Hematopoietic multipotent progenitor cell treated with erythropoietin and hydrocortisone succinate and interleukin-3 and kit ligand, for 8 days (in vitro differentiated cells): ENCODE results near the gene DENND1A.
A peak's percentile ranks its signal among the peaks of the same experiment; 100 is the strongest.

ENCODE experiments used
- DNase-seq: peaks from one replicate; pipeline ENCODE4 v3.0.0-alpha.2; 2015

Gene DENND1A

DNA sequence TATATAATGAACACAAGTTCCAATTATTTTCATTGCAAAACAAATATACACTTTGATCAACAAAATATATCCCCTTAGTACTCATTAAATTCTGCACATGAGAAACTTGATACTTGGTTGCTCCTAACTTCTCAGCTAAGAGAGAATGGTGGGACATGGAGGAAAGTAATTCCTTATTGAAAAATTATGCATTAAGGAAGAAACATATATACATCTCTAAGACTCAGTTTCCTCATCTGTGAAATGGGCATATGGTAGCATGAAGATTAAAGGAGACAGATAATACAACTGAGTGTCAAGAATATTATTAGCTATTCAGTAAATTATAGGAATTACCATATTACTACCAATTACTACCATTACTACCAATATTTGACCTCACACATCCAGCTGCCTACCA is 488.2 kb downstream of the DENND1A start:
- DNase-seq = no peak

- DNase-seq = no peak
Measured at GRCh38 chr9:123440256-123440655, 489.7 kb downstream of the DENND1A start.

GRCh38 chr9:123438821-123439220 is 491.1 kb downstream of the DENND1A start:
- no peak for DNase-seq

- no peak for DNase-seq
Measured at GRCh38 chr9:123438321-123438720, 491.6 kb downstream of the DENND1A start.

DNA sequence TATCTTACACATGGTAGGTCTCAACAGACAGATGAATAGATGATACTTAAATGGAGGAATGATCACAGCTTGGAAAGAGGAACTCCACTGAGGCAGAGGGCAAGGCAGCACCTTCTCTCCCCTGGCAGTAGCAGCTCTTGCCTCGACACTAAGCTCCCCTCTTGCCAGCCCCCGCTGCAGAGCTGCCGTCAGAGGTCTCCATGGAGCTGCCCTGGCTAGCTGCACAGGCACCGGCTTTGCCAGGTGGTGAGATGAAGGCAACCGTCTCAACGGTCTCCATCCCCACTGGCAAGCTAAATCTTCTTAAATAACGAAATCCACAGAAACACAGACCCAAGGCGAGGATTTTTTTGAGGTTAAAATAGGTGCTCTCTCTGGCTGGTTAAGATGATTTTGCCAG is 492.7 kb downstream of the DENND1A start:
- DNase-seq = no peak

GRCh38 chr9:123435471-123435870 is 494.5 kb downstream of the DENND1A start:
- DNase-seq = no peak

DNA sequence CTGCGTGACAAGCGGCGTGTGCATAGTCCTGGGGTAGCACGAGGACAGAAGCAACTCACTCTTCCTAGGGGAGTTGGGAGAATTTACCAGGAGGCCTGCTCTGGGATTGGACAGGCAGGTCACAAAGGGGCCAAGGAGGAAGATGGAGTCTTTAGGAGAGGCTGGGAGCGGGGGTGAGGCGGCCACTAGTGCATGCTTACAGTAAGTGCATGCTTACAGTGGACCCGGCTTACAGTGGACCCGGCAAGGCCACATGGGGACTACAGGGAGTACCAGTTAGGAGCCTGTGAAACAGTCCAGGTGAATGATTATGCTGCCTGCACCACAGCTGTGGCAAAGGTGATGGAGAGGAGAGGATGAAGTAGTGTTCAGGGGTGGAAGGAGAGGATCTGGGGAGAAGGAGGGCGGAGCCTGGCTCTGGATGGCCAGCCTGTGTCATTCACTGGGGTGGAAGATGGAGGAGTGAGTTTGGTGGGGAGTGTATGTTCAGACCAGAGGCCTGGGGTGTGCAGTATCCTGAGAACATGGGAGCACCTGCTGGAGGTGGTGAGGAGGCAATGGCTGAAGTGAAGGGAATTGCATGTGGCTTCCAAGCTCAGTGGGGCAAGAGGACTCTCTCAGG is 495.2 kb downstream of the DENND1A start:
- no peak for DNase-seq

DNA sequence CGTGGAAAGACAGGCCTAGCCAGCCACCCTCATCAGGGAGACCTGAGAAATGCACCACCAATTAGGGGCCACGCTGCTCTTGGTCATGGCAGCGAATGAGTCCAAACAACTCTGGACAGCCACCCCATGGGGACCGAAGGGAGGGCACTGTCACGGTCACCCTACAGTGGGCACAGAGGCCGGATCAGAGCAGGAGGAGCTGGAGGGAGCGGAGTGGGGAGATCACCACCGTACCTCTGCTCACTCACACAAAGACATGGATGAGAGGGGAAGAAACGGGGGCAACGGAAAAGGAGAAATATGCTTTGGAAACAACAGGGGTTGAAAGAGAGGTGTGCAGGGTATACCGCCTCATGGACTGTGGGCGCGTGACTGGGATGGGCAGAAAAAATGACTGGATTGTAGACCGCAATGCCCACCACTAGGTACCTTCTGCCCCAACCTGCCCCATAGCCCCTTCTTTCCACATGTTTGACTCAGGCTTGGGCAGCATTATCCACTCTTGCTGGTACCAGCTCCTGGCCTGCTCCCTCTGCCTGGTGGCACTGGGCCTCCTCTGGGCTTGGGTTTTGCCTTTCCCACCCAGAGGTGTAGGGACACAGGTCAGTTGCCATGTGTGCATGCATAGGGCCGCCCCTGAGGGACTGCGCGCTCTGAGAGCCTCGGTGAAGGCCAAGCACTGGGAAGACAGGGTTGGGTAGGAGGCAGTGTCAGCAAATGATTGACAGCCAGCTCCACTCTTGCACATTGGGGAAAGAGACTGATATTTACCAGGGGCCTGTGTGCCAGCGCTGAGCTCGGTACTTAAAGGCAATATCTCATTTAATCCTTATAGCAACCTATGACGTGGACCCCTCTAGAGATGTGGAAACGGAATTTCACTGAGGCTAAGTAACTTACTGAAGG is 497.3 kb downstream of the DENND1A start:
- DNase-seq = no peak

- DNase-seq = no peak
Measured at GRCh38 chr9:123431581-123431980, 498.3 kb downstream of the DENND1A start.

- DNase-seq = peak; percentile 19
Measured at GRCh38 chr9:123428450-123428849, 501.5 kb downstream of the DENND1A start.

DNA sequence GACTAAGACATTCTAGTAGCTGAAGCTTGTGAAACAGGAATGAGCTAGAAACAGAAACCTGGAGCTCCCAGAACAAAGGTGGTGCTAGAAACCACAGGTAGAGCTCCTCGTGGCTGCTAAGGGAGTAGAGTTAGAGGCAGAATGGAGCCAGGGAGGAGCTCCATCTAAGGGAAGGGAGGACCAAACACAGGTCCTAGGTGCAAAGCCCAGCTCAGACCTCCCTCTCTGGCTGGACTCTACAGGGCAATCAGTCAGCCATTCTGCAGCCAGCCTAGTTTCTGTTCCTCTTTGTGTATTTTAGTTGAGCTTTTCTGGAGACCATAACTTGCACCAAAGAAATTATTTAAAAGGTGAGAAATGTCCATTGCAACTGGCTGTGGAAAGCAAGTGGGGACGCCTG is 503.5 kb downstream of the DENND1A start:
- DNase-seq = no peak

GRCh38 chr9:123425836-123426365 is 504.0 kb downstream of the DENND1A start:
- DNase-seq = no peak

- DNase-seq = no peak
Measured at GRCh38 chr9:123425261-123425821, 504.6 kb downstream of the DENND1A start.

- DNase-seq = no peak
Measured at GRCh38 chr9:123424552-123425225, 505.2 kb downstream of the DENND1A start.

- DNase-seq = no peak
Measured at GRCh38 chr9:123424131-123424530, 505.8 kb downstream of the DENND1A start.

DNA sequence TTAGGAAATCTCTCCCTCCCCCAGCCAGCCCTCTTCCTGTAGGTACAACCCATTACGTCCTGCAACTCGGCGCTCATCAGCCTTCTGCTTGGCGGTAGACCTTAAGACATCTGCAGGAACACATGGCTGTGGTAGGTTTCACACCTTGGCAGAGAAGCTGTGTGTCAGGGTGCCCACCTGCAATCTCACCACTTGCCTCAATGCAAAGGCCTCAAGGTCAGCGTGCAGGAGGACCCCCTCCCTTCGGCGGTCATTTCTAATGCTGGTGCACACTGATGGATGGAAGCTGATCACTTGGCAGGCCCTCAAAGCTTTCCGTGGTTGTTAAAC is 506.6 kb downstream of the DENND1A start:
- DNase-seq = no peak

- no peak for DNase-seq
Measured at GRCh38 chr9:123422635-123423310, 507.2 kb downstream of the DENND1A start.

- no peak for DNase-seq
Measured at GRCh38 chr9:123421801-123422455, 508.0 kb downstream of the DENND1A start.

GRCh38 chr9:123421186-123421585 is 508.7 kb downstream of the DENND1A start:
- DNase-seq = no peak

GRCh38 chr9:123420592-123421111 is 509.3 kb downstream of the DENND1A start:
- no peak for DNase-seq

GRCh38 chr9:123419721-123420591 is 510.0 kb downstream of the DENND1A start:
- no peak for DNase-seq
